HG03060 (cell line): ENCODE data around the gene PSMD6.

Experiments used
- ATAC-seq: cut with Tn5 transposase; IDR thresholded peaks from one replicate; pipeline ENCODE4 v1.9.1; 2021; ENCODE audit warnings: low read depth, moderate number of reproducible peaks; ENCODE audit not compliant: unreplicated experiment

PSMD6 gene

GRCh38 chr3:64011685-64012084, 11.6 kb downstream of the PSMD6 start:
- ATAC-seq = no peak

GRCh38 chr3:64010199-64010598, 13.1 kb downstream of the PSMD6 start:
- no peak for ATAC-seq

GRCh38 chr3:64009528-64009927, 13.8 kb downstream of the PSMD6 start:
- ATAC-seq = no peak

- no peak for ATAC-seq
Observed at GRCh38 chr3:64008487-64009351, 14.6 kb downstream of the PSMD6 start.

- ATAC-seq = no peak
Observed at GRCh38 chr3:64008017-64008416, 15.3 kb downstream of the PSMD6 start.

- no peak for ATAC-seq
Observed at GRCh38 chr3:64003589-64003988, 19.7 kb downstream of the PSMD6 start.

- ATAC-seq = no peak
Observed at GRCh38 chr3:64002233-64002632, 21.1 kb downstream of the PSMD6 start.

- ATAC-seq = no peak
Observed at GRCh38 chr3:64000453-64001055, 22.7 kb downstream of the PSMD6 start.

GRCh38 chr3:63998852-63999754, 24.2 kb downstream of the PSMD6 start:
- no peak for ATAC-seq

- no peak for ATAC-seq
Observed at GRCh38 chr3:63995086-63995485, 28.2 kb downstream of the PSMD6 start.

- ATAC-seq = no peak
Observed at GRCh38 chr3:63993653-63994079, 29.6 kb downstream of the PSMD6 start.

GRCh38 chr3:63992516-63993209, 30.6 kb downstream of the PSMD6 start:
- ATAC-seq = no peak

GRCh38 chr3:63991666-63992065, 31.6 kb downstream of the PSMD6 start:
- ATAC-seq = no peak

- ATAC-seq = no peak
Observed at GRCh38 chr3:63990733-63991132, 32.6 kb downstream of the PSMD6 start.

- ATAC-seq = no peak
Observed at GRCh38 chr3:63990204-63990603, 33.1 kb downstream of the PSMD6 start.

- ATAC-seq = no peak
Observed at GRCh38 chr3:63988943-63989342, 34.4 kb downstream of the PSMD6 start.

GRCh38 chr3:63986831-63987230, 36.5 kb downstream of the PSMD6 start:
- no peak for ATAC-seq

GRCh38 chr3:63986146-63986545, 37.1 kb downstream of the PSMD6 start:
- no peak for ATAC-seq

GRCh38 chr3:63984391-63984790, 38.9 kb downstream of the PSMD6 start:
- ATAC-seq = no peak

GRCh38 chr3:63981980-63982379, 41.3 kb downstream of the PSMD6 start:
- no peak for ATAC-seq
